ENCODE measurements around the gene CDKL4. TPM values are rescaled to one million over a fixed set of nuclear protein-coding genes. Genes with fewer than 3 reads are reported as not detected.

CDKL4 gene
- polyA plus RNA-seq, 2 donors: not detected

DNA sequence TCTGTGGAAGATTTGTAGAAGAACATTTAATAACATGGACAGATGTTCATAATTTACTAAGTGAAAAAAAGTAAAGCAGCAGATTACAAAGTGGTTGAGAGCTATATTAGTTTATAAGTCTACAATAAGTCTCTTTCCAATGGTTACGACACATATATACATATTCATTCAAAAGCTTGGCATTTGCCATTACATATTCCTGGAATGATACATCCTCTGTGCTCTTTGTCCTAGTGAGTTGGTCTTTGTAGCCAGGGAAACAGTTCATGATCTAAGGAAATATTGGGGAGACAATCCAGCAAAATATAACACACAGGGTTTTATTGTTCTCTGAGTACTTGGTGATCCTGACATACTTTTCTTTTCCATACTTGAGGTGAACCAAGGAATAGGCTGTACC lies 90.5 kb downstream of the CDKL4 start:
- H3K9me3 ChIP-seq (ENCODE audit: control insufficient read depth in 2 of 2, insufficient read depth in 1 of 2, low read depth in 1 of 2, low read length in 1 of 2): no peaks in the 10 kb centered on the region
- WGBS, 2 donors: 86 to 87% methylated on average over 1 of the region's 1 CpG
- H3K4me3 ChIP-seq (ENCODE audit: low read depth in 1 of 2, low read length in 2 of 2): no peak overlapping the region
- H3K27me3 ChIP-seq (ENCODE audit: control insufficient read depth in 1 of 2, insufficient read depth in 2 of 2, low read length in 2 of 2): no peaks in the 10 kb centered on the region
- H3K27ac ChIP-seq (ENCODE audit: low read depth in 2 of 2, low read length in 1 of 2): no peak overlapping the region
- H3K4me1 ChIP-seq (ENCODE audit: control insufficient read depth in 2 of 2, insufficient read depth in 2 of 2, low read length in 1 of 2): no peaks in the 10 kb centered on the region
- H3K36me3 ChIP-seq (ENCODE audit: control insufficient read depth in 2 of 2, insufficient read depth in 2 of 2, low read length in 1 of 2): no peaks in the 10 kb centered on the region

DNA sequence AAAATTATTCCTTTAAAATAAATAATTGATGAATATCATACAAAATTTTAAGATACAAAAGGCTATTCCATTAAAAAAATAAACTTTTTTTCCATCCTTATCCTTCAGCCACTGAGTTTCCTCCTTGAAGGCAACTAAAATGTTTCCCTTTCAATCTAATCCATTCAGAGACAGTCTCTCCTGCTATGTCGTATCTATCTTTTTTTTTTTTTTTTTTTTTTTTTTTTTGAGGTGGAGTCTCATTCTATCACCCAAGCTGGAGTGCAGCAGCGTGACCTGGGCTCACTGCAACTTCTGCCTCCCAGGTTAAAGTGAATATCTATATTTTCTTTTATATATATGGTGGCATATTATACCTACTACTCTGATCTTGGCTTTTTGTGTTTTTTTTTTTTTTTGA lies 91.3 kb downstream of the CDKL4 start:
- Histone ChIP-seq H3K4me1 (ENCODE audit: control insufficient read depth in 2 of 2, insufficient read depth in 2 of 2, low read length in 1 of 2) (no peaks in the 10 kb centered on the region), H3K9me3 (ENCODE audit: control insufficient read depth in 2 of 2, insufficient read depth in 1 of 2, low read depth in 1 of 2, low read length in 1 of 2) (no peaks in the 10 kb centered on the region), H3K36me3 (ENCODE audit: control insufficient read depth in 2 of 2, insufficient read depth in 2 of 2, low read length in 1 of 2) (no peaks in the 10 kb centered on the region), H3K27ac (ENCODE audit: low read depth in 2 of 2, low read length in 1 of 2) (no peak overlapping the region), H3K27me3 (ENCODE audit: control insufficient read depth in 1 of 2, insufficient read depth in 2 of 2, low read length in 2 of 2) (no peaks in the 10 kb centered on the region), H3K4me3 (ENCODE audit: low read depth in 1 of 2, low read length in 2 of 2) (no peak overlapping the region)
- 74 to 79% methylated on average over 2 of the region's 2 CpGs for WGBS, 2 donors

GRCh38 chr2:39150890-39151497 lies 92.8 kb downstream of the CDKL4 start:
- 68 to 85% methylated on average over 9 of the region's 9 CpGs for WGBS, 2 donors
- H3K4me1 ChIP-seq (ENCODE audit: control insufficient read depth in 2 of 2, insufficient read depth in 2 of 2, low read length in 1 of 2): no peaks in the 10 kb centered on the region

GRCh38 chr2:39150102-39150562 lies 93.6 kb downstream of the CDKL4 start:
- 90 to 97% methylated on average over 6 of the region's 6 CpGs for WGBS, 2 donors
- Histone ChIP-seq H3K9me3 (ENCODE audit: control insufficient read depth in 2 of 2, insufficient read depth in 1 of 2, low read depth in 1 of 2, low read length in 1 of 2) (no peaks in the 10 kb centered on the region), H3K4me1 (ENCODE audit: control insufficient read depth in 2 of 2, insufficient read depth in 2 of 2, low read length in 1 of 2) (no peaks in the 10 kb centered on the region), H3K36me3 (ENCODE audit: control insufficient read depth in 2 of 2, insufficient read depth in 2 of 2, low read length in 1 of 2) (no peaks in the 10 kb centered on the region), H3K4me3 (ENCODE audit: low read depth in 1 of 2, low read length in 2 of 2) (no peak overlapping the region), H3K27me3 (ENCODE audit: control insufficient read depth in 1 of 2, insufficient read depth in 2 of 2, low read length in 2 of 2) (no peaks in the 10 kb centered on the region), H3K27ac (ENCODE audit: low read depth in 2 of 2, low read length in 1 of 2) (no peak overlapping the region)

More at GRCh38 chr2:39150890-39151497, 92.8 kb downstream of the CDKL4 start:
- Histone ChIP-seq H3K27me3 (ENCODE audit: control insufficient read depth in 1 of 2, insufficient read depth in 2 of 2, low read length in 2 of 2) (no peaks in the 10 kb centered on the region), H3K9me3 (ENCODE audit: control insufficient read depth in 2 of 2, insufficient read depth in 1 of 2, low read depth in 1 of 2, low read length in 1 of 2) (no peaks in the 10 kb centered on the region), H3K27ac (ENCODE audit: low read depth in 2 of 2, low read length in 1 of 2) (no peak overlapping the region), H3K4me3 (ENCODE audit: low read depth in 1 of 2, low read length in 2 of 2) (no peak overlapping the region), H3K36me3 (ENCODE audit: control insufficient read depth in 2 of 2, insufficient read depth in 2 of 2, low read length in 1 of 2) (no peaks in the 10 kb centered on the region)

DNA sequence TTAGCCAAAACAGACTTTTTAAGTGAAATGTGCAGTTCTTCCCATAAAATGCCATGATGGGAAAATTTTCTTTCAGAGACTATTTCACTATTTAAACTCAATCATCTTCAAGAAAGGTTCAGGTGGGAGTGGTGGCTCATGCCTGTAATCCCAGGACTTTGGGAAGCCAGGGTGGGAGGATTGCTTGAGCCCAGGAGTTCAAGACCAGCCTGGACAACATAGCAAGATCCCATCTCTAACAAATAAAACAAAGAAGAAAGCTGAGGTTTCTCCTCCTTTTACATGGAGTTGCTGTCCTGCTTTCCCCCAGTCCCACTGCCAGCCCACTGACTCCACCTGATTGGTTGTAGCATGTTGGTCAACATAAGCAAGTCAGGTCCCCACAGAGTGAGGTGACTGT lies 97.1 kb downstream of the CDKL4 start:
- Histone ChIP-seq H3K4me1 (ENCODE audit: control insufficient read depth in 2 of 2, insufficient read depth in 2 of 2, low read length in 1 of 2) (no peaks in the 10 kb centered on the region), H3K4me3 (ENCODE audit: low read depth in 1 of 2, low read length in 2 of 2) (no peak overlapping the region), H3K27me3 (ENCODE audit: control insufficient read depth in 1 of 2, insufficient read depth in 2 of 2, low read length in 2 of 2) (no peaks in the 10 kb centered on the region), H3K36me3 (ENCODE audit: control insufficient read depth in 2 of 2, insufficient read depth in 2 of 2, low read length in 1 of 2) (no peaks in the 10 kb centered on the region), H3K27ac (ENCODE audit: low read depth in 2 of 2, low read length in 1 of 2) (no peak overlapping the region), H3K9me3 (ENCODE audit: control insufficient read depth in 2 of 2, insufficient read depth in 1 of 2, low read depth in 1 of 2, low read length in 1 of 2) (no peaks in the 10 kb centered on the region)

DNA sequence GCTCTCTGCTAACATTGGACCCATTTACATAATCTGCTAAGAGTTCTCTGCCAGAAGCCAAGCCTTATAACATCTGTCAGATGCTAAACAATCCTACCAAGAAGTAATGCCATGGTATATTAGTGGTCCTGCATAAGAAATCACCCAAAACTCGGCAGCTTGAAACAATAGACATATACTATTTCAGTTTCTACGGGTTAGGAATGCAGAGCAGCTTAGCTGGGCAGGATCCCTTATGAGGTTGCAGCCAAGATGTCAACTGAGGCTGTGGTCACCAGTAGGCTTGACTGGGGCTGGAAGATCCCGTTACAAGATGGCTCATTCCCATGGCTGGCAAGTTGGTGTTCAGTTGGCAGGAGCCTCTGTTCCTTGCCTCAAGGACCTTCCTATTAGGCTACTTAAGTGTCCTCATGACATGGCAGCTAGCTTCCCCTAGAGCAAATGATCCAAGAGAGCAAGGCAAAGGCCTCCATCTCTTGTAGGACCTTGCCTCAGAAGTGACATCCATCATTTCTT lies 97.8 kb downstream of the CDKL4 start:
- no peaks in the 10 kb centered on the region for H3K36me3 ChIP-seq (ENCODE audit: control insufficient read depth in 2 of 2, insufficient read depth in 2 of 2, low read length in 1 of 2)
- H3K27ac ChIP-seq (ENCODE audit: low read depth in 2 of 2, low read length in 1 of 2): no peak overlapping the region
- H3K27me3 ChIP-seq (ENCODE audit: control insufficient read depth in 1 of 2, insufficient read depth in 2 of 2, low read length in 2 of 2): no peaks in the 10 kb centered on the region
- H3K4me3 ChIP-seq (ENCODE audit: low read depth in 1 of 2, low read length in 2 of 2): no peak overlapping the region
- no peaks in the 10 kb centered on the region for H3K9me3 ChIP-seq (ENCODE audit: control insufficient read depth in 2 of 2, insufficient read depth in 1 of 2, low read depth in 1 of 2, low read length in 1 of 2)
- H3K4me1 ChIP-seq (ENCODE audit: control insufficient read depth in 2 of 2, insufficient read depth in 2 of 2, low read length in 1 of 2): no peaks in the 10 kb centered on the region
- WGBS, 2 donors: 84 to 90% methylated on average over 3 of the region's 3 CpGs

GRCh38 chr2:39144416-39144815 lies 99.4 kb downstream of the CDKL4 start:
- Histone ChIP-seq H3K9me3 (ENCODE audit: control insufficient read depth in 2 of 2, insufficient read depth in 1 of 2, low read depth in 1 of 2, low read length in 1 of 2) (no peaks in the 10 kb centered on the region), H3K27me3 (ENCODE audit: control insufficient read depth in 1 of 2, insufficient read depth in 2 of 2, low read length in 2 of 2) (no peaks in the 10 kb centered on the region), H3K4me3 (ENCODE audit: low read depth in 1 of 2, low read length in 2 of 2) (no peak overlapping the region), H3K4me1 (ENCODE audit: control insufficient read depth in 2 of 2, insufficient read depth in 2 of 2, low read length in 1 of 2) (no peaks in the 10 kb centered on the region), H3K27ac (ENCODE audit: low read depth in 2 of 2, low read length in 1 of 2) (no peak overlapping the region), H3K36me3 (ENCODE audit: control insufficient read depth in 2 of 2, insufficient read depth in 2 of 2, low read length in 1 of 2) (no peaks in the 10 kb centered on the region)
- 98 to 99% methylated on average over 5 of the region's 5 CpGs for WGBS, 2 donors

DNA sequence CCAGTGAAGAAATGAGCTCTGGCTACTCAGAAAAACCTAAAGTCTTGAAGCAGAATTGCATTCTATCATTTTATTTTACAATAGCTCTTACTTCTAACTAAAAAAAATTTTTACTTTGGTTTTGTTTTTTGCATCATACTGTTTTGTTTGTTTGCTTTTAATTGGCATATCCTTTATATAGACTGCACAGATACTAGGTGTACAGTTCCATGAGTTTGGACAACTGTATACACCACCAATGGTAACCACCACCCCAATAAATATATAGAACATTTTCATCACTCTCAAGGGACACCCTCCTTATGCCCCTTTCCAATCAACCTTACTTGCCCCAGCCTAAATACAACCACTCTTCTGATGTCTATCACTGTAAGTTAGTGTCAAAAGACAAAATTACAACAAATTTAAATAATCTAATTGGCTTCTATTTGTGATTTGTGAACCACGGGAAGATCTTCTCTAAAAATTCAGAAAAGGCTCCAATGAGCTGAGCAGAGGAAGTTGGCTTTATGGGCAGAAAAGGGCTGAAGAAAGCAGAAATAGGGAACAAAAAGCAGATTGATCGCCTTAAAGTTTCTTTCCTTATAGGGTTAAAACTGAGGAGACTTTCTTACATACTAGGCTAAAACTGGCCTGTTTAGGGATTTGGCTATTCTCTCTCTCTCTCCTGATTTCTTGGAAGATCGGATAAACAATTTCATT lies 100.7 kb downstream of the CDKL4 start:
- Histone ChIP-seq H3K4me3 (ENCODE audit: low read depth in 1 of 2, low read length in 2 of 2) (no peak overlapping the region), H3K36me3 (ENCODE audit: control insufficient read depth in 2 of 2, insufficient read depth in 2 of 2, low read length in 1 of 2) (no peaks in the 10 kb centered on the region), H3K27me3 (ENCODE audit: control insufficient read depth in 1 of 2, insufficient read depth in 2 of 2, low read length in 2 of 2) (no peaks in the 10 kb centered on the region), H3K4me1 (ENCODE audit: control insufficient read depth in 2 of 2, insufficient read depth in 2 of 2, low read length in 1 of 2) (no peaks in the 10 kb centered on the region), H3K27ac (ENCODE audit: low read depth in 2 of 2, low read length in 1 of 2) (no peak overlapping the region), H3K9me3 (ENCODE audit: control insufficient read depth in 2 of 2, insufficient read depth in 1 of 2, low read depth in 1 of 2, low read length in 1 of 2) (no peaks in the 10 kb centered on the region)
- WGBS, 2 donors: 79 to 80% methylated on average over 3 of the region's 3 CpGs

- Histone ChIP-seq H3K27me3 (ENCODE audit: control insufficient read depth in 1 of 2, insufficient read depth in 2 of 2, low read length in 2 of 2) (no peaks in the 10 kb centered on the region), H3K36me3 (ENCODE audit: control insufficient read depth in 2 of 2, insufficient read depth in 2 of 2, low read length in 1 of 2) (no peaks in the 10 kb centered on the region), H3K4me3 (ENCODE audit: low read depth in 1 of 2, low read length in 2 of 2) (no peak overlapping the region), H3K4me1 (ENCODE audit: control insufficient read depth in 2 of 2, insufficient read depth in 2 of 2, low read length in 1 of 2) (no peaks in the 10 kb centered on the region), H3K9me3 (ENCODE audit: control insufficient read depth in 2 of 2, insufficient read depth in 1 of 2, low read depth in 1 of 2, low read length in 1 of 2) (no peaks in the 10 kb centered on the region), H3K27ac (ENCODE audit: low read depth in 2 of 2, low read length in 1 of 2) (no peak overlapping the region)
- WGBS, 2 donors: 35 to 43% methylated on average over 8 of the region's 8 CpGs
These were observed 102.2 kb downstream of the CDKL4 start for GRCh38 chr2:39141334-39142271.

All from esophagus (tissue), 2 donors.